ENCODE measurements around the gene GFRA1.

DNA sequence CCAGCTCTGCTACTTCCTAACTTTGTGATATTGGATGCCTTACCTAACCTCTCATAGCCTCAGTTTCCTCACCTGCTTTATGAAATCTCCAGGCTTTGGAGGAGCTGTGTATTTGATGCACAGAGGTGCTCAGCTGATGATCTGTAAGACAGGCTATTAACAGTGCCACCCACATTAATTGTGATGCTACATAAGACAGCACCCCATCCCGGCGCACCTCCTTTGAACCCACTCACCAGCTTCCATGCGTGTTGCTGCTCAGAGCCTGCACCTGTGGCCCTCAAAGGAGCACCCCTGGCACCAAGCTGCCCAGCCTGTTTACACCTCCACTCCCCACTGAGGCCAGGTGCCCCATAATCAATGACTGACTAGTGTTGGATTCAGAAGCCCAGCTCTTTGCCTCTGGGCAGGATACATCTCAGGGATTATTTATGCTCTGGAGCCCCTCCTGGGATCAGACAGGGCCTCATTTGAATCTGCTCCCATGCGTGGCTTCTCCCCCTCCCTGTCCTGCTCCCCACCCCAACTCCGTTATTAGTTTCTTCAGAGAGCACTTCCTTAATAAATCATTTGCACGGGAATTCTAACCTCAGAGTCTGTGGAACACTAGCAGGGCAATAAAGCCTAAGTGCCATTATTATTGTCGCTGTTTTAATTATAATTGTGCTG is 87.7 kb downstream of the GFRA1 start:
- TF ChIP-seq CTCF (IDR thresholded peaks at IDR 0.05; ENCODE audit: borderline replicate concordance, extremely low read depth, low read length, poor library complexity, severe bottlenecking) (no peak), EZH2 (IDR thresholded peaks at IDR 0.05; ENCODE audit: borderline replicate concordance, low read depth, low read length, severe bottlenecking) (no peak)
